ENCODE results near the gene CCDC82.

Gene CCDC82

DNA sequence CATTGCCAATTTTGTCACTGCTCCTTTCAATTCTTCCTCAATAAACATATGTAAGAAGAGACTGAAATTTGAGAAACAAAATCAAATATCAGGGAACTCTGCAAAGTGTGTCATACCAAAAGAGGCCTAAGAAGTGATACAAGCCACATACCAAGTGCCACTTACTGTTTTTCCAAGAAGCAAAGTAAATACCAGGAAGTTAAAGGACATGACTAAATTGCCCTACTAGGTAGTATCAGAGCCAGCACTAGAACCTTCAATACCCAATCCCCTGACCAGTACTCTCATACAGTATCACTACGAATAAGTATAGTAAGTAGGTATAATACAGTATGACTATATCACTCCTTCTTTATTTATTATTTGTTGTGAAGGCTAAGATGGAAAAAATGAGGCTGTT is 60.3 kb downstream of the CCDC82 start:
- DNase-seq (ENCODE audit: low read depth), result no peak

DNA sequence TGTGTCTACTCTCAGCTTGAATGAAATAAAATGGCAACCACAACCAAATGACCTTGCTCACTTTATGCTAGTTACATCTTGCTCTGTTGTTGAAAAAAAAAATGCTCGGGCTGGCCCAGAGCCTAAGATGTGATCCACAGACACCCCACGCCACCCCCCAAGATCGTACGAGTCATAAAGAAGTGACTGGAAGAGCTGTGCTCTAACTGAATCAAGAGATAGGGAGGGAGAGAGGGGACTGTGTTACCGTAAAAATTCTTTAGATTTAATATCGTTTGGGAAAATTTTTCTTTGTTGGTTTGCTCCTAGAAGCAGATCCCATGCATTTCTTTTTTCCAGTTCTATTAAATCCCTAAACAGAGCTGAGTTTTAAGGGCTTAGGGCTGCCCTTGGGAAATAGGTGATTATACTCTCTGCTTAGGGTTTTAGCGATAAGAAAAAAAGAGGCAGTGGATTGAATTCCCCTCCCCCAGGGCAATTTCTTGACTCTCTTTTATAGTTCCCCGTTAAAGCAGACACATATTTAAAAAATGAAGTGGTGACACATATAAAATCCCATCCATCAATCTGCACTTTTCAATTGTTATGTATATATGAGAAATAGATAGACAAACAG is 61.2 kb downstream of the CCDC82 start:
- no peak for DNase-seq (ENCODE audit: low read depth)

DNA sequence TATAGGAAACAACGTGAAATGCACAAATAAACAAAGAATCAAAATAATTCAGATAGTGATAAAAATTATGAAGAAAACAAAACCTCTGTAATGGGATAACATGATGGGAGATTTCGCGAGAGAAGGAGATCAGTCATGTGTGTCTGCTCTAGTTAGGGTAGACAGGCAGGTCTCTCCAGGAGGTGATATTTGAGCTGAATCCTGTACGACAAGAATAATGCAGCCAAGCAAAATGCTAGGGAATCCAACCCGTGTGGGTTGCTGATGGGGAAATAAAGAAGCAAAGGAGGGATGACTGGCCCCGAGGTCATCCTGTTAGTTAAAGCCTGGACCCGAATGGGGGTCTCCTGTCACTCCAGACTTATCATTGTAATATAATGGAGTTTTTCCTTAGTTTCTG is 62.8 kb downstream of the CCDC82 start:
- DNase-seq (ENCODE audit: low read depth), result no peak

DNA sequence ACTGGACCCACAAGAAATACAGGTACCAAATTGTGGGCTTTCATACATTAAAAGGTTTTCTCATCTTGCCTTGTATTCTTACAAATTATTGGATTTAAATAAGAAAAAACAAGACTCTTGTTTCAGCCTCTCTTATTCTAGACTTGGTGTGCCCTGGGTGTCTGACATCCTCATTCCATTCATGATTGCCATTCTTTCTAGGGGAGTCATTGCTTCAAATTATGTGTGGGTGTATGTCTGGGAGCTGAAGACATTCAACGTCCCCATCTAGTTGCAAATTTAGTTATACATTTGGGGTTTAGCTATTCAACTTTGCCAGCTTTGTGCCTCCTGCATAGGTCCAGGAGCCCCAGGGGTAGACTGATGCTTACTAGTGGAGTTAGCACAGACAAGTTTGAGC is 64.8 kb downstream of the CCDC82 start:
- no peak for DNase-seq (ENCODE audit: low read depth)

DNA sequence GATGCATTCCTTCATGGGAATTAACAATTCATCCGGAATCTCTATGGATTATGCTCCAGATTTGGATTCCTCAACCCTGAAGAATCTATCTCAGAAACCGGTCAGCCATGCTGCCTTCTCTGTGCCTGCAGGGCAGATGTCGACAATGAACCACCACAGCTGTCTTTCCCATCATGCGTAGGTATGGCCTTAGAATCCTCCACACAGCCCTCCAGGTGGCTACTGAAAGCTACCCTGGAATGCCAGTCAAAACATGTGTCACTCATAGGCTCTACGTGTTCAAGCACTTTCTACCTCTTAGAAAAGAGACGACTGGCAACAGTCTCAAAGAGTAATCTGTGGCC is 66.1 kb downstream of the CCDC82 start:
- DNase-seq (ENCODE audit: low read depth), result no peak

- no peak for DNase-seq (ENCODE audit: low read depth)
Observed at GRCh38 chr11:96322775-96323641, 66.7 kb downstream of the CCDC82 start.

DNA sequence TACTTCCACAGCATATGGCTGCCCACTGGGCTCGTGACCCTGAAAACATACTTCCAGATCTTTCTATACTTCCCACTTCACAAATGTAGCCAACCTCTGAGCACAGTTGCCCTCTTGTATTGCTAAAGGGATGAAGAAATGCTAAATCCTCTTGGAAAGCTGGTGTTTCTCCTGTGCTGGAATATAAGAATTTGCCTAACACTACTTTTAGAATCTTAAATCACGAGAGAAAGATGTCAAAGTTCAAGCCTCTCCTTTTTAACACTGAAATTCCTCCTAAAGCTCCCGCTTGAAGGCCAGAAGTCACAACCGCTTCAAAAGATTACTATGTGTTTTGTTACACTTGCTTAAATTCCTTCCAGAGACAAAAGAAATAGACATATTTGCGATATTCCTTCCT is 68.6 kb downstream of the CCDC82 start:
- DNase-seq (ENCODE audit: low read depth), result no peak

DNA sequence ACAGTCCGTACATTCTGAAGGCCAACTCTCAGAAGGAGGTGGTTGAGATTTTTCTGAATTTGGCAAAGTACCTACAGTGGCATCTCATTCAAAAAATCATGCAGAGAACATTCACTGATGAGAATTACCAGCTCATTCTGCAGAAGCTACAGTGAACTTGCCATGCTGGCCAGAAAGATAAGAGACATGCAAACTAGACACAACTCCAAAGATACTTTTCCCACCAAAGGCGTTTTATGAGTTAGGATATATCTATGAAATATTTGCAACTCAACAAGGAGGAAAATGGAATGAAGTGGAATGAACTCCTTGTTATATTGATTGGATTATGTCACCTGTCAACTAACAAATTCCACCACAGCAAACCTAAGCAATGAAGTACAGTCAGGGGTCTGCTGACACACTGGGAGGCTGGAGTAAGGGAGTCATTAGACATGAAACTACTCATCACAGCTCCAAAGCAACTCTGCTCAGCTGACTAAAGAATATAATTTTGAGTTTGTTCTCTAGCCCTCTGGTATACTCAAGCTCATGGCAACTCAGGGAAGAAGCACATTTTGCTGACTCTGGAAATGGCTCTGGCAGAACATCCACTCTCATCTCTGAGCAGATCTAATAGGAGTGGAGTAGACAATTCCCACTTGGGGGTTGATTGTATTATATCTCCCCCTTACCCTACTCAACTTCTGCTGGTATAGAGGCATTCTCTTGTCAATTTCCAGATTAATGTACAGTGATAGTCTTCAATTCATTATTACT is 69.6 kb downstream of the CCDC82 start:
- no peak for DNase-seq (ENCODE audit: low read depth)

DNA sequence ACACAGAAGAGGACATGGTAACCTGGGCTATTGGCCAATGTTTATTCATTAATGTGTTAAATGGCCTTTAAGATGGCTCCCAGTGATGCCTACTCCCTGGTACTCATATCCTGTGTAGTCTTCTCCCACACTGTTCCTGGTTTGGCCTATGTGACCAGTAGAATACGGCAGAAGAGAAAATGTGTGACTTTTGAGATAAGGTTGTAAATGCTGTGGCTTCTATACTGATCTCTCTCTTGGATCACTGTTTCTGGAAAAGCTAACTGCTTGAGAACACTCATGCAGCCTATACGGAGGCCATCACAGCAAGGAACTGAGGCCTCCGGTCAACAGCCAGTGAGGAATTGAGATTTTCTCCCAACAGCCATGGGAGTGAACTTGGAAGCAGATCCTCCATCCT is 70.9 kb downstream of the CCDC82 start:
- DNase-seq (ENCODE audit: low read depth), result no peak

GRCh38 chr11:96318399-96318798 is 71.3 kb downstream of the CCDC82 start:
- DNase-seq (ENCODE audit: low read depth), result no peak

- no peak for DNase-seq (ENCODE audit: low read depth)
Observed at GRCh38 chr11:96317985-96318384, 71.7 kb downstream of the CCDC82 start.

DNA sequence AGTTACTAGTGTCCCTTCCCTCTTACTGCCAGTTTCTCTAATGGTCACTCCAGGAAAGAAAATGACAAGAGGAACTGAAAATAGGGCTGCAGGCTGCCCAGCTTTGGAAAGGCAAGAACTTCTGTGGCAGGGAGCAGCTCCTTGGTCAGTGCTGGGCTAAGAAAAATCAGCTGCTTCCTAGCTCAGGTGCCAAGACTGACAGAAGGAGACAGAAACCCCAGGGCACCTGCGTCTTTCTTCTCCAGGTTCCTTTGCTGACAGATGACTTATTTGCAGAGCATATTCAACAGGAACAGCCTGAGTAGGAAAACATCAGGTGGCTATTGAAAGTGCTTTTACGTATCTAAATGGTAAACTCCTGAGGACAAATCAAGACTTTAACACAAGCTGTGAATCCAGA is 72.1 kb downstream of the CCDC82 start:
- no peak for DNase-seq (ENCODE audit: low read depth)

GRCh38 chr11:96316869-96317268 is 72.8 kb downstream of the CCDC82 start:
- DNase-seq (ENCODE audit: low read depth), result no peak

DNA sequence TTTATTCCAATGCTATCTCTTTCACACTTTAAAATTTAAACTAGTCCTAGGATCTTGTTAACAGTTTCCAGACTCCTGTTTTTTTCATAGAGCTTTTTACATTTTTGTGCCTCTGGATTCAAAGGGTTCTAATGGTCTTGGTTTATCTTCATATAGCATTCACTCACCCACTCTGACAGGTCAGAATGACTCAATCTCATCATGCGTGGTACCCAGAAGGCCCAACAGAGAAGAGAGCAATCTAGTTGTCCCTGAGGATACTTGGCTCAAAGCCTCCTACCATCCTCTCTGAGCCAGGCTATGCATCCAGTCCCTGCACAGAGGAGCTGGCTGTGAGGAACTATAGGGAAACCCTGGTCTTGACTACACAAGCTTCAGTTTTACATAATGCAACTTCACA is 74.2 kb downstream of the CCDC82 start:
- DNase-seq (ENCODE audit: low read depth), result no peak

DNA sequence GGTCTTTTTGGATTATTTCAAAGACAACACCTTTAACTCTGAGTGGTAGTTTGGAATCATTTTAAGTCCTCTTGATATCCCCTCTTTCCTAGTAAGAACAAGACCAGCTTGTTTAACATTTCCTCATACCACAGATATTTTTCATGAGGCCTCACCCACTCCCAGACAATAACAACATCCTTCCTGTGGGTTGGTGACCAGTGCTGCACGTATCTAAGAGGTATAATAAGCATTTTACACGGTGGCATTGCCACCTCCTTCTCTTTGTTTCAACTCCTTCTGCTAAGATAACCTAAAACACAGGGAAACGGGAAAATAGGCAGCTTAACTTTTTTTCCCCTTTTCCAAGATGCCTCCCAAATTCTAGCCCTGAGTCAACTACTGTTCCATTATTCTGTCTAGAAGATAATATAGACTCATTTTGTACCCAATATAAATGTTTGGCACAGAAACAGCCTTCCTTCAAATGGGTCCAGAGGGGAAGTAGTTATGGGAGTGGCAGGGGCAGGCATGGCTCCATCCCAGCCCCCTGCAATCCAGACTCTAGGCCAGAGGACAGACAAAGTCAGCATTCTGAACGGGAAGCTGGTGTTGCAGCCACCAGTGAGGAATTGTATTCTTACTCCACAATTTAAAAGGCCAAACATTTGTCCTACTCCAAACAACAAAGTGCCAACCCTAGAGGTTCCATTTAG is 75.2 kb downstream of the CCDC82 start:
- no peak for DNase-seq (ENCODE audit: low read depth)

- no peak for DNase-seq (ENCODE audit: low read depth)
Observed at GRCh38 chr11:96313163-96313562, 76.5 kb downstream of the CCDC82 start.

- no peak for DNase-seq (ENCODE audit: low read depth)
Observed at GRCh38 chr11:96311120-96311568, 78.6 kb downstream of the CCDC82 start.

DNA sequence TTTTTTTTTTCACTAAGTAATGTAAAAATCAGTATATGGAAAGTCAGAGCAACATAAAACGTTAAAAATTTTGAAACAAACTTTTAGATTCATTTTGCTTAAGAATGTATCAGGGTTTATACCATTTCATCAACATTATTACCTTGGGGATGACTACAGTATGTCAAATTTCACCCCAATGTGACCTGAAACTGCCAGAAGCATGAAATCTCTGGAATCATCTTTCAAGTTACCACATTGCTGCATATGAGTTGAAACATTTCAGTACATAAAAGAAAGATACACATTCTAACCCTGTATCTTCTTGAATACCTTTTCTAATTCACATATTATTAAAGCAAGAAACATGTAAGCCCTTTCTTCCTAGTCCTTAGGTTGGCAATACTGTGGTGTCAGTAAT is 79.5 kb downstream of the CCDC82 start:
- DNase-seq (ENCODE audit: low read depth), result no peak

- DNase-seq (ENCODE audit: low read depth), result no peak
Observed at GRCh38 chr11:96309643-96310017, 80.1 kb downstream of the CCDC82 start.

GRCh38 chr11:96309016-96309642 is 80.6 kb downstream of the CCDC82 start:
- DNase-seq (ENCODE audit: low read depth), result no peak

GRCh38 chr11:96307776-96308140 is 82.0 kb downstream of the CCDC82 start:
- DNase-seq (ENCODE audit: low read depth), result no peak

Data from activated T-cell treated with anti-CD3 and anti-CD28 coated beads for 24 hours (primary cell).